ENCODE results near the gene MAGI2.

Gene MAGI2

GRCh38 chr7:78279032-78279431 lies 1174.4 kb downstream of the MAGI2 start:
- no peak overlapping the region for H3K4me3 ChIP-seq (ENCODE audit: low read depth, low read length)
- TF ChIP-seq CTCF (IDR thresholded peaks at IDR 0.05; ENCODE audit: low read depth, low read length): no peak

GRCh38 chr7:78267141-78267540 lies 1186.3 kb downstream of the MAGI2 start:
- no peak overlapping the region for H3K4me3 ChIP-seq (ENCODE audit: low read depth, low read length)
- TF ChIP-seq CTCF (IDR thresholded peaks at IDR 0.05; ENCODE audit: low read depth, low read length): no peak

GRCh38 chr7:78265486-78265885 lies 1188.0 kb downstream of the MAGI2 start:
- no peak for TF ChIP-seq CTCF (IDR thresholded peaks at IDR 0.05; ENCODE audit: low read depth, low read length)

DNA sequence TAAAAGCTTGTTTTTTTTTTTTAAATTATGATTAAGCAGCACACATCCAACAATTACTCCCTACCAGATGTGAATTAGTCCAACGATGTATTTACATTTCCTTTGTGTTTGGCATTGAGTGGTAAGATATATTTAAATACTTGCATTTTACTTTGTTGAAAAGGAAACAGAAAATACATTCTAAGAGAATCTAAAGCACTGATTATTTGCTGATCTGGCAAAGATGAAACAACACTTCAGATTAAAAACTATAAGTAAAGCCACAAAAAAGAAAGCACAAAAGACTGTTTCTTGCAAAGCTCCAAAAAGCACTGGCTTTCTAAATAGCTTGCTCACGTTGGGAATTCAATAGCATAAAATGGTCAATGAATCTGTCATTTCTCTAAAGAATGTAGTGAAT lies 1188.4 kb downstream of the MAGI2 start:
- H3K4me3 ChIP-seq (ENCODE audit: low read depth, low read length): no peak overlapping the region
- no peak for TF ChIP-seq CTCF (IDR thresholded peaks at IDR 0.05; ENCODE audit: low read depth, low read length)

More at GRCh38 chr7:78265486-78265885, 1188.0 kb downstream of the MAGI2 start:
- no peak overlapping the region for H3K4me3 ChIP-seq (ENCODE audit: low read depth, low read length)

DNA sequence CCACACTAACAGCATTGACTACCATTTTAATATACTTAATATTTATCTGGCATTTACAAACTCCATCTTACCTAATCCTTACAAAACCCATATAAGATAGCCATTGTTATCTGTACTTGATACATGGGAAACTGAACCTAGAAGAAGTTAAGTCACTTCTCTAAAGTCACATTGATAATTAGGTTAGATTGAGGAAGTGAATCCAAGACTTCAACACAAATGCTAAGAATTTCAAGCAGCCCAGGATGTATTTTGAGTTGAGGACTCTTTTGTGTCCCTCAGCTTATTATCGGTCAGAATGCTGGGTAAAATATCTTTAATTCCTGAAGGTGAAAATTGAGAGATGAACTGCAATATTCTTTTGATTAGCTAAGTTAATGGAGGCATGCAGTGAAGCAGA lies 1189.4 kb downstream of the MAGI2 start:
- no peak overlapping the region for H3K4me3 ChIP-seq (ENCODE audit: low read depth, low read length)
- TF ChIP-seq CTCF (IDR thresholded peaks at IDR 0.05; ENCODE audit: low read depth, low read length): no peak

- TF ChIP-seq CTCF (IDR thresholded peaks at IDR 0.05; ENCODE audit: low read depth, low read length): no peak
Observed at GRCh38 chr7:78261739-78262138, 1191.7 kb downstream of the MAGI2 start.

DNA sequence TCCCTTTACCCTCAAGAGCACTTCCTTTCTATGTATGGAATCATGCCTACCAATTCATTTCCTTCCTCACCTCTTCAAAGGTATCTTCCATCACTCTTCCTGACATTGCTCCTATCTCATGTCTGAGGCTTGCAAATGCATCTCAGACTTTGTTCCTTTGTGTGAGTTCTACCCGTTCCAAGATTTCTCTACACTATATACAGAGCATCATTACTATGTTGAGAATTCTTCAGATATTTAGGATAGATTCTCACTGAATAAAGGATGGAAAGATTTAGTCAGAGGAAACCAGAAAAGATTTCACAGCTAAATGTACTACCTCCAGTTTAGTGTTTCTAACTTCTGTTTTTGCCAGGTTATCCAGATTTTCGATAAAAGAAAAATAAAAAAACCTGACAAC lies 1192.2 kb downstream of the MAGI2 start:
- no peak overlapping the region for H3K4me3 ChIP-seq (ENCODE audit: low read depth, low read length)
- TF ChIP-seq CTCF (IDR thresholded peaks at IDR 0.05; ENCODE audit: low read depth, low read length): no peak

More at GRCh38 chr7:78261739-78262138, 1191.7 kb downstream of the MAGI2 start:
- no peak overlapping the region for H3K4me3 ChIP-seq (ENCODE audit: low read depth, low read length)
